SK-N-SH treated with all-trans-retinoic acid at 6 μM for 48 hours (cell line): ENCODE results near the gene TOMM40.

Source experiments
- ATAC-seq: fragments of 200-7000 bp; cut with Tn5 transposase; 3 replicates; pipeline ENCODE4 v1.9.1; 2020; ENCODE audit warnings: mild to moderate bottlenecking, moderate library complexity
- ARNTL ChIP-seq: fragments of 450-650 bp; formaldehyde crosslinking; IDR thresholded peaks from 2 replicates; pipeline ENCODE4 v1.5.0; 2020; ENCODE audit warnings: low read depth, mild to moderate bottlenecking, moderate library complexity, borderline replicate concordance
- BACH2 ChIP-seq: fragments of 250-450 bp; sonication (Bioruptor Pico); IDR thresholded peaks from 2 replicates; pipeline ENCODE4 v1.9.0; 2021; ENCODE audit warnings: mild to moderate bottlenecking, borderline replicate concordance
- CSDC2 ChIP-seq: fragments of 250-450 bp; sonication (Bioruptor Pico); IDR thresholded peaks from 2 replicates; pipeline ENCODE4 v1.5.0; 2020; ENCODE audit warnings: mild to moderate bottlenecking, moderate library complexity
- ESRRG ChIP-seq: fragments of 250-450 bp; sonication (Bioruptor Pico); IDR thresholded peaks from 2 replicates; pipeline ENCODE4 v1.6.1; 2021; ENCODE audit warnings: mild to moderate bottlenecking
- GLIS3 ChIP-seq: fragments of 250-450 bp; sonication (Bioruptor Pico); IDR thresholded peaks from 2 replicates; pipeline ENCODE4 v1.5.0; 2020; ENCODE audit warnings: mild to moderate bottlenecking, moderate library complexity
- OSR1 ChIP-seq: fragments of 250-450 bp; sonication (Bioruptor Pico); IDR thresholded peaks from 2 replicates; pipeline ENCODE4 v1.8.0; 2022; ENCODE audit warnings: moderate library complexity, mild to moderate bottlenecking, inconsistent platforms
- PPARA ChIP-seq: fragments of 250-450 bp; sonication (Bioruptor Pico); IDR thresholded peaks from 2 replicates; pipeline ENCODE4 v1.5.0; 2020; ENCODE audit warnings: mild to moderate bottlenecking, borderline replicate concordance
- SNAI2 ChIP-seq: fragments of 250-450 bp; sonication (Bioruptor Pico); IDR thresholded peaks from 2 replicates; pipeline ENCODE4 v1.5.0; 2020; ENCODE audit warnings: mild to moderate bottlenecking, moderate library complexity
- TCF4 ChIP-seq: fragments of 250-450 bp; sonication (Bioruptor Pico); IDR thresholded peaks from 2 replicates; pipeline ENCODE4 v1.8.0; 2021; ENCODE audit warnings: mild to moderate bottlenecking, moderate library complexity, borderline replicate concordance
- TOX ChIP-seq: fragments of 250-450 bp; sonication (Bioruptor Pico); IDR thresholded peaks from 2 replicates; pipeline ENCODE4 v1.8.0; 2021; ENCODE audit warnings: mild to moderate bottlenecking, moderate library complexity, borderline replicate concordance
- ZC3H10 ChIP-seq: fragments of 250-450 bp; sonication (Bioruptor Pico); IDR thresholded peaks from 2 replicates; pipeline ENCODE4 v1.5.1; 2021; ENCODE audit warnings: mild to moderate bottlenecking, moderate library complexity
- ZFP3 ChIP-seq: fragments of 250-450 bp; sonication (Bioruptor Pico); IDR thresholded peaks from 2 replicates; pipeline ENCODE4 v1.5.0; 2020; ENCODE audit warnings: mild to moderate bottlenecking, moderate library complexity
- ZFP30 ChIP-seq: fragments of 450-650 bp; formaldehyde crosslinking; IDR thresholded peaks from 2 replicates; pipeline ENCODE4 v1.5.0; 2022; ENCODE audit warnings: mild to moderate bottlenecking, moderate library complexity
- ZNF565 ChIP-seq: fragments of 450-650 bp; formaldehyde crosslinking; conservative IDR thresholded peaks from 2 replicates; pipeline ENCODE4 v1.5.0; 2020; ENCODE audit warnings: low read depth, mild to moderate bottlenecking, moderate library complexity
- ZNF70 ChIP-seq: fragments of 450-650 bp; formaldehyde crosslinking; IDR thresholded peaks from 2 replicates; pipeline ENCODE4 v1.5.0; 2020; ENCODE audit warnings: mild to moderate bottlenecking, moderate library complexity
- ZNF8 ChIP-seq: fragments of 450-650 bp; formaldehyde crosslinking; IDR thresholded peaks from 2 replicates; pipeline ENCODE4 v1.5.0; 2020; ENCODE audit warnings: mild to moderate bottlenecking, moderate library complexity
- TF ChIP-seq, protein P1 (sequence below): fragments of 250-450 bp; sonication (Bioruptor Pico); IDR thresholded peaks from 2 replicates; pipeline ENCODE4 v1.8.0; 2020; ENCODE audit warnings: mild to moderate bottlenecking, moderate library complexity, borderline replicate concordance
- TF ChIP-seq, protein P2 (sequence below): fragments of 250-450 bp; sonication (Bioruptor Pico); IDR thresholded peaks from 2 replicates; pipeline ENCODE4 v1.5.1; 2020; ENCODE audit warnings: low read depth, mild to moderate bottlenecking, moderate library complexity
- TF ChIP-seq, protein P3 (sequence below): fragments of 250-450 bp; sonication (Bioruptor Pico); IDR thresholded peaks from 2 replicates; pipeline ENCODE4 v1.5.0; 2020; ENCODE audit warnings: mild to moderate bottlenecking, moderate library complexity
- TF ChIP-seq, protein P4 (sequence below): fragments of 250-450 bp; sonication (Bioruptor Pico); IDR thresholded peaks from 2 replicates; pipeline ENCODE4 v1.8.0; 2021; ENCODE audit warnings: low read depth, mild to moderate bottlenecking, moderate library complexity, borderline replicate concordance
- TF ChIP-seq, protein P5 (sequence below): fragments of 250-450 bp; sonication (Bioruptor Pico); IDR thresholded peaks from 2 replicates; pipeline ENCODE4 v1.5.1; 2021; ENCODE audit warnings: mild to moderate bottlenecking, moderate library complexity

TOMM40 gene

DNA sequence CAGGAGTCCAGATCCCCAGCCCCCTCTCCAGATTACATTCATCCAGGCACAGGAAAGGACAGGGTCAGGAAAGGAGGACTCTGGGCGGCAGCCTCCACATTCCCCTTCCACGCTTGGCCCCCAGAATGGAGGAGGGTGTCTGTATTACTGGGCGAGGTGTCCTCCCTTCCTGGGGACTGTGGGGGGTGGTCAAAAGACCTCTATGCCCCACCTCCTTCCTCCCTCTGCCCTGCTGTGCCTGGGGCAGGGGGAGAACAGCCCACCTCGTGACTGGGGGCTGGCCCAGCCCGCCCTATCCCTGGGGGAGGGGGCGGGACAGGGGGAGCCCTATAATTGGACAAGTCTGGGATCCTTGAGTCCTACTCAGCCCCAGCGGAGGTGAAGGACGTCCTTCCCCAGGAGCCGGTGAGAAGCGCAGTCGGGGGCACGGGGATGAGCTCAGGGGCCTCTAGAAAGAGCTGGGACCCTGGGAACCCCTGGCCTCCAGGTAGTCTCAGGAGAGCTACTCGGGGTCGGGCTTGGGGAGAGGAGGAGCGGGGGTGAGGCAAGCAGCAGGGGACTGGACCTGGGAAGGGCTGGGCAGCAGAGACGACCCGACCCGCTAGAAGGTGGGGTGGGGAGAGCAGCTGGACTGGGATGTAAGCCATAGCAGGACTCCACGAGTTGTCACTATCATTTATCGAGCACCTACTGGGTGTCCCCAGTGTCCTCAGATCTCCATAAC, 14.5 kb downstream of the TOMM40 start, which contains the start of gene APOE:
Gene APOE (plus strand): TSS at position 360 of the 724 bp plus-strand sequence. CDS start 829 bp downstream, outside the sequence.
- TF ChIP-seq TCF4 (no peak), ESRRG (CRISPR knock-in tag) (no peak), ZNF565 (CRISPR knock-in tag) (no peak), ZFP3 (no peak), CSDC2 (no peak), SNAI2 (no peak), OSR1 (no peak)

DNA sequence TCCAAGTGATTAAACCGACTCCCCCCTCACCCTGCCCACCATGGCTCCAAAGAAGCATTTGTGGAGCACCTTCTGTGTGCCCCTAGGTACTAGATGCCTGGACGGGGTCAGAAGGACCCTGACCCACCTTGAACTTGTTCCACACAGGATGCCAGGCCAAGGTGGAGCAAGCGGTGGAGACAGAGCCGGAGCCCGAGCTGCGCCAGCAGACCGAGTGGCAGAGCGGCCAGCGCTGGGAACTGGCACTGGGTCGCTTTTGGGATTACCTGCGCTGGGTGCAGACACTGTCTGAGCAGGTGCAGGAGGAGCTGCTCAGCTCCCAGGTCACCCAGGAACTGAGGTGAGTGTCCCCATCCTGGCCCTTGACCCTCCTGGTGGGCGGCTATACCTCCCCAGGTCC, 16.6 kb downstream of the TOMM40 start:
- TF ChIP-seq TCF4, result no peak
- TF ChIP-seq ZNF8 (CRISPR knock-in tag), result no peak
- no peak for TF ChIP-seq ZFP30 (CRISPR knock-in tag)
- no peak for TF ChIP-seq CSDC2
- no peak for TF ChIP-seq GLIS3 (CRISPR knock-in tag)
- TF ChIP-seq, protein P1, sequence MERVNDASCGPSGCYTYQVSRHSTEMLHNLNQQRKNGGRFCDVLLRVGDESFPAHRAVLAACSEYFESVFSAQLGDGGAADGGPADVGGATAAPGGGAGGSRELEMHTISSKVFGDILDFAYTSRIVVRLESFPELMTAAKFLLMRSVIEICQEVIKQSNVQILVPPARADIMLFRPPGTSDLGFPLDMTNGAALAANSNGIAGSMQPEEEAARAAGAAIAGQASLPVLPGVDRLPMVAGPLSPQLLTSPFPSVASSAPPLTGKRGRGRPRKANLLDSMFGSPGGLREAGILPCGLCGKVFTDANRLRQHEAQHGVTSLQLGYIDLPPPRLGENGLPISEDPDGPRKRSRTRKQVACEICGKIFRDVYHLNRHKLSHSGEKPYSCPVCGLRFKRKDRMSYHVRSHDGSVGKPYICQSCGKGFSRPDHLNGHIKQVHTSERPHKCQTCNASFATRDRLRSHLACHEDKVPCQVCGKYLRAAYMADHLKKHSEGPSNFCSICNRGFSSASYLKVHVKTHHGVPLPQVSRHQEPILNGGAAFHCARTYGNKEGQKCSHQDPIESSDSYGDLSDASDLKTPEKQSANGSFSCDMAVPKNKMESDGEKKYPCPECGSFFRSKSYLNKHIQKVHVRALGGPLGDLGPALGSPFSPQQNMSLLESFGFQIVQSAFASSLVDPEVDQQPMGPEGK (CRISPR knock-in tag), result no peak
- TF ChIP-seq, protein P2, sequence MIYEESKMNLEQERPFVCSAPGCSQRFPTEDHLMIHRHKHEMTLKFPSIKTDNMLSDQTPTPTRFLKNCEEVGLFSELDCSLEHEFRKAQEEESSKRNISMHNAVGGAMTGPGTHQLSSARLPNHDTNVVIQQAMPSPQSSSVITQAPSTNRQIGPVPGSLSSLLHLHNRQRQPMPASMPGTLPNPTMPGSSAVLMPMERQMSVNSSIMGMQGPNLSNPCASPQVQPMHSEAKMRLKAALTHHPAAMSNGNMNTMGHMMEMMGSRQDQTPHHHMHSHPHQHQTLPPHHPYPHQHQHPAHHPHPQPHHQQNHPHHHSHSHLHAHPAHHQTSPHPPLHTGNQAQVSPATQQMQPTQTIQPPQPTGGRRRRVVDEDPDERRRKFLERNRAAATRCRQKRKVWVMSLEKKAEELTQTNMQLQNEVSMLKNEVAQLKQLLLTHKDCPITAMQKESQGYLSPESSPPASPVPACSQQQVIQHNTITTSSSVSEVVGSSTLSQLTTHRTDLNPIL (CRISPR knock-in tag), result no peak
- TF ChIP-seq, protein P3, sequence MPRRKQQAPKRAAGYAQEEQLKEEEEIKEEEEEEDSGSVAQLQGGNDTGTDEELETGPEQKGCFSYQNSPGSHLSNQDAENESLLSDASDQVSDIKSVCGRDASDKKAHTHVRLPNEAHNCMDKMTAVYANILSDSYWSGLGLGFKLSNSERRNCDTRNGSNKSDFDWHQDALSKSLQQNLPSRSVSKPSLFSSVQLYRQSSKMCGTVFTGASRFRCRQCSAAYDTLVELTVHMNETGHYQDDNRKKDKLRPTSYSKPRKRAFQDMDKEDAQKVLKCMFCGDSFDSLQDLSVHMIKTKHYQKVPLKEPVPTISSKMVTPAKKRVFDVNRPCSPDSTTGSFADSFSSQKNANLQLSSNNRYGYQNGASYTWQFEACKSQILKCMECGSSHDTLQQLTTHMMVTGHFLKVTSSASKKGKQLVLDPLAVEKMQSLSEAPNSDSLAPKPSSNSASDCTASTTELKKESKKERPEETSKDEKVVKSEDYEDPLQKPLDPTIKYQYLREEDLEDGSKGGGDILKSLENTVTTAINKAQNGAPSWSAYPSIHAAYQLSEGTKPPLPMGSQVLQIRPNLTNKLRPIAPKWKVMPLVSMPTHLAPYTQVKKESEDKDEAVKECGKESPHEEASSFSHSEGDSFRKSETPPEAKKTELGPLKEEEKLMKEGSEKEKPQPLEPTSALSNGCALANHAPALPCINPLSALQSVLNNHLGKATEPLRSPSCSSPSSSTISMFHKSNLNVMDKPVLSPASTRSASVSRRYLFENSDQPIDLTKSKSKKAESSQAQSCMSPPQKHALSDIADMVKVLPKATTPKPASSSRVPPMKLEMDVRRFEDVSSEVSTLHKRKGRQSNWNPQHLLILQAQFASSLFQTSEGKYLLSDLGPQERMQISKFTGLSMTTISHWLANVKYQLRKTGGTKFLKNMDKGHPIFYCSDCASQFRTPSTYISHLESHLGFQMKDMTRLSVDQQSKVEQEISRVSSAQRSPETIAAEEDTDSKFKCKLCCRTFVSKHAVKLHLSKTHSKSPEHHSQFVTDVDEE, result no peak
- TF ChIP-seq SNAI2, result no peak
- TF ChIP-seq, protein P4, sequence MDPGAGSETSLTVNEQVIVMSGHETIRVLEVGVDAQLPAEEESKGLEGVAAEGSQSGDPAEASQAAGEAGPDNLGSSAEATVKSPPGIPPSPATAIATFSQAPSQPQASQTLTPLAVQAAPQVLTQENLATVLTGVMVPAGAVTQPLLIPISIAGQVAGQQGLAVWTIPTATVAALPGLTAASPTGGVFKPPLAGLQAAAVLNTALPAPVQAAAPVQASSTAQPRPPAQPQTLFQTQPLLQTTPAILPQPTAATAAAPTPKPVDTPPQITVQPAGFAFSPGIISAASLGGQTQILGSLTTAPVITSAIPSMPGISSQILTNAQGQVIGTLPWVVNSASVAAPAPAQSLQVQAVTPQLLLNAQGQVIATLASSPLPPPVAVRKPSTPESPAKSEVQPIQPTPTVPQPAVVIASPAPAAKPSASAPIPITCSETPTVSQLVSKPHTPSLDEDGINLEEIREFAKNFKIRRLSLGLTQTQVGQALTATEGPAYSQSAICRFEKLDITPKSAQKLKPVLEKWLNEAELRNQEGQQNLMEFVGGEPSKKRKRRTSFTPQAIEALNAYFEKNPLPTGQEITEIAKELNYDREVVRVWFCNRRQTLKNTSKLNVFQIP (CRISPR knock-in tag), result no peak
- no peak for TF ChIP-seq BACH2 (CRISPR knock-in tag)
- TF ChIP-seq ZC3H10 (CRISPR knock-in tag), result no peak
- no peak for TF ChIP-seq ZNF565 (CRISPR knock-in tag)
- no peak for TF ChIP-seq ZNF70
- no peak for TF ChIP-seq ESRRG (CRISPR knock-in tag)
- no peak for ATAC-seq

More for the DNA sequence above, 14.5 kb downstream of the TOMM40 start, which contains the start of gene APOE:
- ATAC-seq, result peak; percentile 36

DNA sequence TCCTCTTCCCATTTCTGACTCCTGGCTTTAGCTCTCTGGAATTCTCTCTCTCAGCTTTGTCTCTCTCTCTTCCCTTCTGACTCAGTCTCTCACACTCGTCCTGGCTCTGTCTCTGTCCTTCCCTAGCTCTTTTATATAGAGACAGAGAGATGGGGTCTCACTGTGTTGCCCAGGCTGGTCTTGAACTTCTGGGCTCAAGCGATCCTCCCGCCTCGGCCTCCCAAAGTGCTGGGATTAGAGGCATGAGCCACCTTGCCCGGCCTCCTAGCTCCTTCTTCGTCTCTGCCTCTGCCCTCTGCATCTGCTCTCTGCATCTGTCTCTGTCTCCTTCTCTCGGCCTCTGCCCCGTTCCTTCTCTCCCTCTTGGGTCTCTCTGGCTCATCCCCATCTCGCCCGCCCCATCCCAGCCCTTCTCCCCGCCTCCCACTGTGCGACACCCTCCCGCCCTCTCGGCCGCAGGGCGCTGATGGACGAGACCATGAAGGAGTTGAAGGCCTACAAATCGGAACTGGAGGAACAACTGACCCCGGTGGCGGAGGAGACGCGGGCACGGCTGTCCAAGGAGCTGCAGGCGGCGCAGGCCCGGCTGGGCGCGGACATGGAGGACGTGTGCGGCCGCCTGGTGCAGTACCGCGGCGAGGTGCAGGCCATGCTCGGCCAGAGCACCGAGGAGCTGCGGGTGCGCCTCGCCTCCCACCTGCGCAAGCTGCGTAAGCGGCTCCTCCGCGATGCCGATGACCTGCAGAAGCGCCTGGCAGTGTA, 17.2 kb downstream of the TOMM40 start:
- TF ChIP-seq TOX, result no peak
- no peak for TF ChIP-seq ZC3H10 (CRISPR knock-in tag)
- TF ChIP-seq OSR1, result no peak
- no peak for ATAC-seq

DNA sequence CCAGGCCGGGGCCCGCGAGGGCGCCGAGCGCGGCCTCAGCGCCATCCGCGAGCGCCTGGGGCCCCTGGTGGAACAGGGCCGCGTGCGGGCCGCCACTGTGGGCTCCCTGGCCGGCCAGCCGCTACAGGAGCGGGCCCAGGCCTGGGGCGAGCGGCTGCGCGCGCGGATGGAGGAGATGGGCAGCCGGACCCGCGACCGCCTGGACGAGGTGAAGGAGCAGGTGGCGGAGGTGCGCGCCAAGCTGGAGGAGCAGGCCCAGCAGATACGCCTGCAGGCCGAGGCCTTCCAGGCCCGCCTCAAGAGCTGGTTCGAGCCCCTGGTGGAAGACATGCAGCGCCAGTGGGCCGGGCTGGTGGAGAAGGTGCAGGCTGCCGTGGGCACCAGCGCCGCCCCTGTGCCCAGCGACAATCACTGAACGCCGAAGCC, 17.8 kb downstream of the TOMM40 start:
- no peak for ATAC-seq
- TF ChIP-seq, protein P1 (CRISPR knock-in tag), result no peak
- TF ChIP-seq ZNF70 (no peak), PPARA (no peak), TOX (no peak), ARNTL (CRISPR knock-in tag) (no peak), SNAI2 (no peak), GLIS3 (CRISPR knock-in tag) (no peak), CSDC2 (no peak), OSR1 (no peak), ZFP30 (CRISPR knock-in tag) (no peak)
- TF ChIP-seq, protein P4 (CRISPR knock-in tag), result no peak
- TF ChIP-seq, protein P5, sequence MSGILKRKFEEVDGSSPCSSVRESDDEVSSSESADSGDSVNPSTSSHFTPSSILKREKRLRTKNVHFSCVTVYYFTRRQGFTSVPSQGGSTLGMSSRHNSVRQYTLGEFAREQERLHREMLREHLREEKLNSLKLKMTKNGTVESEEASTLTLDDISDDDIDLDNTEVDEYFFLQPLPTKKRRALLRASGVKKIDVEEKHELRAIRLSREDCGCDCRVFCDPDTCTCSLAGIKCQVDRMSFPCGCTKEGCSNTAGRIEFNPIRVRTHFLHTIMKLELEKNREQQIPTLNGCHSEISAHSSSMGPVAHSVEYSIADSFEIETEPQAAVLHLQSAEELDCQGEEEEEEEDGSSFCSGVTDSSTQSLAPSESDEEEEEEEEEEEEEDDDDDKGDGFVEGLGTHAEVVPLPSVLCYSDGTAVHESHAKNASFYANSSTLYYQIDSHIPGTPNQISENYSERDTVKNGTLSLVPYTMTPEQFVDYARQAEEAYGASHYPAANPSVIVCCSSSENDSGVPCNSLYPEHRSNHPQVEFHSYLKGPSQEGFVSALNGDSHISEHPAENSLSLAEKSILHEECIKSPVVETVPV (CRISPR knock-in tag), result no peak
